ENCODE measurements around the gene RABGAP1L.
A peak's percentile ranks its signal among the peaks of the same experiment; 100 is the strongest.
"Not testable (repeated sequence)": the region's sequence is repeated elsewhere in the genome, so short reads cannot be mapped to it uniquely, and the experiment has no call there.

The RABGAP1L gene

DNA sequence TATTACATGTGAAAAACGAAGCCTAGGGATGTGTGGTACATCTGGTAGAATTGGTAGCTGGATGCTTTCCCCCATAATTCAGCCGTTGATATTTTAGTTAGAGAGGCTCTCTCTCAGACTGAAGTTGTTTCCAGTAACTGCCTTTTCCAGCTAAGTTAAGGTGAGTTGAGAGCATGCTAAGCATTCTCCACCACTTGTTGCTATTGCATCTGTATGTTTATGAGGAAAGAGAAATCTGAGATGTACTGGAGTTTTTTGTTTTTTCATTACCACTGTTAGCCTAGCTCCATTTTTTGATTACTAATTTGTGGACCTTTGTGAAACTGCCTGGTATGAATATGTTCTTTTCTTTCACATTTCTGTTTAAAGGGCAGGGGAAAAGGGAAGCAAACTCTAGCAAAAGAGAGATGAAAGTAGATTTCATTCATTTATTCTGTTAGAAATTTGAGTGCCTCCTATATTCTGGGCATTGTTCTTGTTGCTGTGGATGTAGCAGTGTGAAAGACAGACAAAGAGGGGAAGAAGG is 650.5 kb downstream of the RABGAP1L start:
- no peak for DNase-seq (ENCODE audit: low spot score)

DNA sequence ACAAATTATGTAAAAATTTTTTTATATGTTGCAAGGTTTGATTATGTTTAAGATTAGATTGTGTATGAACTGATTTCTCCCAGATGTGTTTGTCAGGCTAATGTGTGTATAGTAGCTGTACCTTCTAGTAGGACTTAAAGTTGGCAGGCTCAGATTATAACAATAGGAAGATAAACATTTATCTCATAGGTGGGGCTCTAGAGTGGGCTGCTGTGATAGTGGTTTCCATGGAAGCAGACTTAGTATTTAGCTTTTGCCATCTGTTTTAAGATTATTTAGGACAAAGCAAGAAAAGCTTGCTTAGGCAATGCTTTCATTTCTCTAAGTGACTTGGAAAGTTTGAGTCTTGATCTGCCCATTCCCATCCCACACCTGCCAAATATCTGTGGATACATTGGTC is 652.7 kb downstream of the RABGAP1L start:
- DNase-seq (ENCODE audit: low spot score), result no peak

DNA sequence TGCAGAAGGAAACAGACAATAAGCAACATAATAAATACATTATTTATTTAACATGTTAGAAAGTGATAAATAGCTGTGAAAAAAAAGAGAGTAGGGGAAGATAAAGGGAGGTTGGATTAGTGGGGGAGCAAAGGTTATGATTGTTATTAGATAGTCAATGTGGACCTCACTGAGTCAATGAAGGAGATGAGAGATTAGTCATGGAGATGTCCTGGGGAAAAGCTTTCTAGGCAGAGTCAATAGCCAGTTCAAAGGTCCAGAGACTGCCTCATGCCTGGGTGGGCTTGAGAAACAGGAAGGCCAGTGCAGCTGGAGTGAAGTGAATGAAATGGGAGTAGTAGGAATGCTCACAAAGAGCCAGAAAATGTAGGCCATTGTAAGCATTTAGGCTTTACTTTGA is 653.3 kb downstream of the RABGAP1L start:
- no peak for DNase-seq (ENCODE audit: low spot score)

GRCh38 chr1:174815036-174815435 is 655.7 kb downstream of the RABGAP1L start:
- peak; percentile 21 for DNase-seq (ENCODE audit: low spot score)

- DNase-seq (ENCODE audit: low spot score), result no peak
Measured at GRCh38 chr1:174815474-174815908, 656.2 kb downstream of the RABGAP1L start.

DNA sequence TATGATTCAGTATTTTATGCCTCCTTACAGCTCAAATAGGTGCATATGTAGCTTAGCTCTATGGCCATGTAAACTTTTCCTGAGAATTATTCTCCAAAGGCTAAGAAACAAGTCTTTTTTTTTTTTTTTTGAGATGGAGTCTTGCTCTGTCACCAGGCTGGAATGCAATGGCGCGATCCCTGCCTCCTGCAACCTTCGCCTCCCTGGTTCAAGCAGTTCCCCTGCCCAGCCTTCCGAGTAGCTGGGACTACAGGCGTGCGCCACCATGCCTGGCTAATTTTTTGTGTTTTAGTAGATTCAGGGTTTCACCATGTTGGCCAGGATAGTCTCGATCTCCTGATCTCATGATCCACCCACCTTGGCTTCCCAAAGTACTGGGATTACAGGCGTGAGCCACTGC is 657.3 kb downstream of the RABGAP1L start:
- DNase-seq (ENCODE audit: low spot score), result not testable (repeated sequence)

- no peak for DNase-seq (ENCODE audit: low spot score)
Measured at GRCh38 chr1:174818014-174818616, 658.8 kb downstream of the RABGAP1L start.

- no peak for DNase-seq (ENCODE audit: low spot score)
Measured at GRCh38 chr1:174818951-174819350, 659.6 kb downstream of the RABGAP1L start.

DNA sequence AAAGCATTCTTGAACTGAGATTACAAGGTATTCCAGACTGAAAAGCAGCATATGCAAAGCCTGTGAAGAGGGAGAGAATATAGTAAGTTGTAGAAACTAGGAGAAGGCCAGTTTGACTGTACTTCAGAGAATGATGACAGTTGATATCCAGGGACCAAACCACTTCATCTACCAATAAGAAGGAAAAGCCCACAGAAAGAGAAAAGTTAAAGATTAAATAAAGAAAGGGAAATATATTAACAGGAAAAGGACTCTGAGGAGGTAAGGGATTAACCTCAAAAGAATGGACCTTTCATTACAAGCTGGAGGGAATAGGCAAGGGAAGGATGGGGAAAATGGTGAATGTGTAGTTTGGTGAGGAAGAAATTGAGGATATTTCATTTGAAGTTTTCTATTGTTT is 660.3 kb downstream of the RABGAP1L start:
- no peak for DNase-seq (ENCODE audit: low spot score)

DNA sequence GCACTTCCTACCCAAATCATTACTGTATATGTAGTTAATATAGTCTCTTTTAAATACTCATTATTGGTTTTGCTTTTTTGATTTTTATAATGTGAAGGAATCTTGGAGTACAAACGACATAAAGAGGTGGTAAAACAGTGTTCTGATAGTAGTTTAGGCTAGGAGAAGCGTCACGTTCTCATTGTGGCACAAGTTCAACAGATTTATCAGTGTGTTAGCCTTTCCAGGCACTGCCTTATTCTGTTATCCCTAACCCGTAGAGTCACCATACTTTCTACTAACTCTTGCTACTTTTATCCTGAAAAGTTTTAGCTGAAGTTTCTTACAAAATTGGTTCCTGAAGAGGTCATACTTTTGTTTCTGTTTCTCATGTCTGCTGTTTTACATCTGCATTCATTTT is 665.8 kb downstream of the RABGAP1L start:
- DNase-seq (ENCODE audit: low spot score), result no peak

DNA sequence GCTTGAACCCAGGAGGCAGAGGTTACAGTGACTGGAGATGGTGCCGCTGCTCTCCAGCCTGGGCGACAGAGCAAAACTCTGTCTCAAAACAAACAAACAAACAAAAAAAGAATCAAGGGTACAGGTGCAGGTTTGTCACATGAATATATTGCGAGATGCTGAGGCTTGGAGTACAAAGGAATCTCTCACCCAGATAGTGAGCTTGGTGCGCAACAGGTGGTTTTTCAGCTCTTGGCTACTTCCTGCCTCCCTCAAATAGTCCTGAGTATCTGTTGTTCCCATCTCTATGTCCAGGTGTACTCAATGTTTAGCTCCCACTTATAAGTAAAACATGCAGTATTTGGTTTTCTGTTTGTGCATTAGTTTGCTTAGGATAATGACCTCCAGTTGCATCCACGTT is 666.5 kb downstream of the RABGAP1L start:
- DNase-seq (ENCODE audit: low spot score), result no peak

GRCh38 chr1:174828264-174828663 is 668.9 kb downstream of the RABGAP1L start:
- DNase-seq (ENCODE audit: low spot score), result no peak

GRCh38 chr1:174829990-174830389 is 670.7 kb downstream of the RABGAP1L start:
- DNase-seq (ENCODE audit: low spot score), result no peak

DNA sequence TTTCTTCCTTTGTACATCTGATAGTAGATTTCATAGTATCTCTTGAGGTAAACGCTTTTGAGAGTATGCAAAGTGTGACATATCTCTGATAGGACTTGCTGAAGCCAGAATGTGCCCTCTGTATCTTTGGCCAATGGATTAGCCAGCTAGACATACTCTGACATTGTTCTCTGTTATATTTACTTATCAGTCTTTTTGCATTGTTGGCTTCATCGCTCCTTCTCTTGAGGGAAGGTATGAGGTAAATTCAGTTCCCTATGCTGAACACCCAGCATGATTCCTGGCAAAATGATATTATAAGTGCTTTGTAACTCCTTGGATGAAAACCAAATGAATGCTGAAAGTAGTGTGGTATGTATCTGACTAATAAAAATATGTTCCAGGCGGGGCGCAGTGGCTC is 677.2 kb downstream of the RABGAP1L start:
- no peak for DNase-seq (ENCODE audit: low spot score)

DNA sequence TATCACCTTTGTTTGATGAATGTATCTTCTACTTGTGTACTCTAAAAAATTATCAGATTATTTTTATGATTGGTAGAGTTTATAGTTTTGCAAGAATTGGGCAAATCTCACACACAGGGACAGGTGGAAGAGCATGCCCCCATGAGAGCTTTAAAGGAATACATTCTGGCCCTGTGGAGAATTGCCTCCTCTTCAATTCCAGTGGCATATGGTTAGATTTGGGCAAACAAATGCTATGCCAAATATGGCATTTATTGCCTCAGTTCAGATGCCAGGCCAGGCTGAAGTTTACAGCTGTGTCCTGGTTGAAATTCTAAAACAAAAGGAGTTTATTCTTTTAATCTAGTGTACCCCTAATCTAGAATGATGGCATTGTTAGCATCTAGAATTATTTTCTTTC is 678.1 kb downstream of the RABGAP1L start:
- no peak for DNase-seq (ENCODE audit: low spot score)

DNA sequence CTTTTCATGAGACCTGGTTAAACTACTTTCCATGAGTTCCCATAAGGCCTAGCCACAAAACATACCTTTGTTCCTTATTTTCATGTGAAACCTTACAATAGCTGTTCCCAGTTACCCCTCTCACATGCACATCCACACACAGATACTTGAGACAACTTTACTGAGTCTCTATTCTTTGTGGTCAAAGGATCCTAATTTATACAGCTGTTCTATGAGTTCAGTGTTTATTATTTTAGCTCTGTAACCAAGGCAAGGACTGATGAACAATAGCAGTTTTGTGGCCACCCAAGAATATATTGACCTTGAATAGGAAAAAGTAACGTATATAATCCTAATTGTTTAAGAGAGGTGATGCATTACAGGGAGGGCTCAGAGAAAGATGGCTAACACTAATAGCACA is 679.9 kb downstream of the RABGAP1L start:
- DNase-seq (ENCODE audit: low spot score), result no peak

DNA sequence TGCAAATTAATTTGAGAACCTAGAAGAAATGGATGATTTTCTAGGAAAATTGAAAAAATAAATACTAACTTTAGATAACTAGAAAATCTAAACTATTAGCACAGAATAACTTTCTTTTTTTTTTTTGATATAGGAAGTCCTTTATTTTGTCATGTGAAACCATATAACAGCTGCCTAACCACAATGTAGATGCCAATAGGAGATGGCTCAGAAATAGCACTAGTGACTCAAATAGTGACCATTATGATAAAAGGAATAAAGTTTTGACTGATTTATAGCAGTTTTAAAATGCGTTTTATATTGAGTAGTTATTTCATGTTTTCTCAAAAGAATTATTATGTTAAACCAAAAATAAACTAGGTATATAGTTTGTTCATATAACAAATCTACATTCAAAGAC is 682.4 kb downstream of the RABGAP1L start:
- no peak for DNase-seq (ENCODE audit: low spot score)

GRCh38 chr1:174848593-174849560 is 689.6 kb downstream of the RABGAP1L start:
- DNase-seq (ENCODE audit: low spot score), result not testable (repeated sequence)

DNA sequence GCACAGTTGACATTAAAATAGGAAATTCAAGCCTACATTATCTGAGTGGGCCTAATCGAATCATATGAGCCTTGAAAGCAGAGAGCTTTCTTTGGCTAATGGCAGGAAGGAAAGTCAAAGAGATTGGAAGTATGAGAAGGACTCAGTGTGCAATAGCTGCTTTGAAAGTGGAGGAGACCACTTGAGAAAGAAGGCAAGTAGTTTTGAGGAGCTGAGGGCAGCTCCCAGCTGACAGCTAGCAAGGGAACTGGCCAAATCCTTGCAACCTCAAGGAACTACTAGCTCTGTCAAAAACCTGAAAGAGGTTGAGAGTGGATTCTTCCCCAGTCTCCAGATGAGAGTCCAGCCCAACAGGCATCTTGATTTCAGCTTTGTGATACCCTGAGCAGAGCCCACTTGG is 691.4 kb downstream of the RABGAP1L start:
- no peak for DNase-seq (ENCODE audit: low spot score)

GRCh38 chr1:174858301-174858700 is 699.0 kb downstream of the RABGAP1L start:
- DNase-seq (ENCODE audit: low spot score), result no peak

- DNase-seq (ENCODE audit: low spot score), result no peak
Measured at GRCh38 chr1:174870319-174870718, 711.0 kb downstream of the RABGAP1L start.

DNA sequence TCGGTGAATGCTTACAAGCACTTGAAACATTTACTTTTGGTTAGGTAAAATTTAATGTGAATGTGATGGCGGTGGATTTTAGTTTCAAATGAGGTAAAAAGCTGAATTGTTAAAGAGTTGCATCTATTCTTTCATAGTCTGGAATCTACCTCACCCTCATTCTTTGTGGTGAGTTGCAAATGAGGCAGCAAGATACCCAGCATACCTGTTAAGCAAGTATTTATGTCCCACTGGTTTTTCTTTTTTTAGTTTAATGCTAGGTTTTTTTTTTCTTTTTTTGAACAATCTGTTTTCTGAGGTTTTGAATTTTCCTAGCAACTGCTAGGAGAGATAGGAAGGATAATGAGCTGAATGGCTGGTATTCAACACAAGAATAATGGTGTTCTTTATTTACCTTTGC is 712.6 kb downstream of the RABGAP1L start:
- no peak for DNase-seq (ENCODE audit: low spot score)

GRCh38 chr1:174872615-174873058 is 713.3 kb downstream of the RABGAP1L start:
- no peak for DNase-seq (ENCODE audit: low spot score)
